HL-60/S4 (cell line): ENCODE data around the gene GIMAP1.
"Not testable (repeated sequence)": the region's sequence is repeated elsewhere in the genome, so short reads cannot be mapped to it uniquely, and the experiment has no call there.

Source experiments
- in situ Hi-C: fragments of 300-500 bp; cut with MboI; formaldehyde crosslinking; loops from 2 replicates; pipeline ENCODE4 v1.14.3; 2022; ENCODE audit warnings: low sequenced_read_pairs

Gene GIMAP1

GRCh38 chr7:150716368-150716767 lies at the start of gene GIMAP1:
Gene GIMAP1 (plus strand): TSS chr7:150716613. CDS start chr7:150719048, 2,435 bp downstream.
- in situ Hi-C loops = no loop called here

- in situ Hi-C loops = no loop called here
These were observed 47.9 kb upstream of the GIMAP1 start for GRCh38 chr7:150668472-150668911.

- in situ Hi-C loops = no loop called here
These were observed 47.4 kb upstream of the GIMAP1 start for GRCh38 chr7:150668977-150669376.

- in situ Hi-C loops = not testable (repeated sequence)
These were observed 44.4 kb upstream of the GIMAP1 start for GRCh38 chr7:150671798-150672585.

GRCh38 chr7:150675714-150676113 lies 40.7 kb upstream of the GIMAP1 start:
- in situ Hi-C loops = no loop called here

- in situ Hi-C loops = not testable (repeated sequence)
These were observed 40.1 kb upstream of the GIMAP1 start for GRCh38 chr7:150676276-150676675.

- in situ Hi-C loops = not testable (repeated sequence)
These were observed 39.6 kb upstream of the GIMAP1 start for GRCh38 chr7:150676854-150677253.

GRCh38 chr7:150678601-150679000 lies 37.8 kb upstream of the GIMAP1 start:
- in situ Hi-C loops = not testable (repeated sequence)

GRCh38 chr7:150680364-150680763 lies 36.0 kb upstream of the GIMAP1 start:
- in situ Hi-C loops = not testable (repeated sequence)

- in situ Hi-C loops = no loop called here
These were observed 31.0 kb upstream of the GIMAP1 start, which contains the start of gene GIMAP2 for GRCh38 chr7:150685219-150686029. Gene GIMAP2 (plus strand): TSS chr7:150685706. CDS start chr7:150687060, 1,354 bp downstream.

- in situ Hi-C loops = no loop called here
These were observed 30.3 kb upstream of the GIMAP1 start for GRCh38 chr7:150686030-150686631.

- in situ Hi-C loops = no loop called here
These were observed 27.8 kb upstream of the GIMAP1 start for GRCh38 chr7:150688630-150689029.

GRCh38 chr7:150695654-150696053 lies 20.8 kb upstream of the GIMAP1 start:
- in situ Hi-C loops = no loop called here

GRCh38 chr7:150703209-150703608 lies 13.2 kb upstream of the GIMAP1 start:
- in situ Hi-C loops = no loop called here

GRCh38 chr7:150715293-150715692 lies 1.1 kb upstream of the GIMAP1 start:
- in situ Hi-C loops = no loop called here

GRCh38 chr7:150715738-150716137 lies 675 bp upstream of the GIMAP1 start:
- in situ Hi-C loops = no loop called here

GRCh38 chr7:150716939-150717338 lies 526 bp downstream of the GIMAP1 start:
- in situ Hi-C loops = no loop called here

GRCh38 chr7:150717814-150718420 lies 1.5 kb downstream of the GIMAP1 start:
- in situ Hi-C loops = no loop called here

GRCh38 chr7:150719436-150719835 lies 3.0 kb downstream of the GIMAP1 start:
- in situ Hi-C loops = no loop called here

- in situ Hi-C loops = no loop called here
These were observed 3.8 kb downstream of the GIMAP1 start for GRCh38 chr7:150719960-150720891.
